ENCODE results near the gene MAMLD1.

The MAMLD1 gene

GRCh38 chrX:150531467-150531866, 168.3 kb downstream of the MAMLD1 start:
- DNase-seq (ENCODE audit: low read depth in 2 of 2) = no peak

GRCh38 chrX:150533863-150534262, 170.7 kb downstream of the MAMLD1 start:
- DNase-seq (ENCODE audit: low read depth in 2 of 2) = no peak

- DNase-seq (ENCODE audit: low read depth in 2 of 2) = no peak
Measured at GRCh38 chrX:150536455-150537116, 173.5 kb downstream of the MAMLD1 start.

GRCh38 chrX:150537851-150538250, 174.7 kb downstream of the MAMLD1 start:
- no peak for DNase-seq (ENCODE audit: low read depth in 2 of 2)

- no peak for DNase-seq (ENCODE audit: low read depth in 2 of 2)
Measured at GRCh38 chrX:150540965-150541364, 177.8 kb downstream of the MAMLD1 start.

GRCh38 chrX:150542846-150543229, 179.7 kb downstream of the MAMLD1 start:
- DNase-seq (ENCODE audit: low read depth in 2 of 2) = no peak

GRCh38 chrX:150543230-150544155, 180.4 kb downstream of the MAMLD1 start:
- DNase-seq (ENCODE audit: low read depth in 2 of 2) = no peak

GRCh38 chrX:150544222-150544787, 181.2 kb downstream of the MAMLD1 start:
- DNase-seq (ENCODE audit: low read depth in 2 of 2) = no peak

- no peak for DNase-seq (ENCODE audit: low read depth in 2 of 2)
Measured at GRCh38 chrX:150544835-150545770, 182.0 kb downstream of the MAMLD1 start.

GRCh38 chrX:150546711-150547153, 183.6 kb downstream of the MAMLD1 start:
- no peak for DNase-seq (ENCODE audit: low read depth in 2 of 2)

- no peak for DNase-seq (ENCODE audit: low read depth in 2 of 2)
Measured at GRCh38 chrX:150547375-150548115, 184.4 kb downstream of the MAMLD1 start.

GRCh38 chrX:150548251-150548650, 185.1 kb downstream of the MAMLD1 start:
- DNase-seq (ENCODE audit: low read depth in 2 of 2) = no peak

- DNase-seq (ENCODE audit: low read depth in 2 of 2) = no peak
Measured at GRCh38 chrX:150548684-150549083, 185.6 kb downstream of the MAMLD1 start.

- DNase-seq (ENCODE audit: low read depth in 2 of 2) = no peak
Measured at GRCh38 chrX:150551963-150552362, 188.8 kb downstream of the MAMLD1 start.

GRCh38 chrX:150558424-150558823, 195.3 kb downstream of the MAMLD1 start:
- DNase-seq (ENCODE audit: low read depth in 2 of 2) = no peak
